ENCODE measurements around the gene CIB2.

DNA sequence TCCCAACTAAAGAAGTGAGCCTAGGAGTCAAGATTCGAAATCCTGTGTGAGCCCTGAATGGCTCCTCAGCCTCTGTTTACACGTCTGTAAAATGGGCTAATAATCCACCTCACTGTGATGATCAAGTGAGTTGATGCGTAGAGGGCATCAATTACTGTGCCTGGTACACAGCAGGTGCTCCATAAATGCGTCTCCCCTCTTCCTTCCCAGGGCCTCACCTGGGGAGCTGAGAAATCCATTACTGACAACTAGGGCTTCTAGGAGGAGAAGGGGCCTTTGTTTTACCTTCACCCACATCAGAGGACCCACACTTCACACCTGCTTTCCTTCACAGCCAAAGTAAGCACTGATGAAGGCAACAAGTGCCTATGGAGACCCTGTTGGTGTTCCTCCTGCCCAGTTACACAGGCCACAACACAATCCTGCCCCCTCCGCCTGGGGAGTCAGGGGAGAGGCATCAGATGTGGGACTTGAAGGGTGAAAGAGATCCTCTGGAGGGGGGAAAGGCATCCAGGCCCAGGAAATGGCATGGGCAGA, 1.4 kb downstream of the CIB2 start:
- TF ChIP-seq, protein P1, sequence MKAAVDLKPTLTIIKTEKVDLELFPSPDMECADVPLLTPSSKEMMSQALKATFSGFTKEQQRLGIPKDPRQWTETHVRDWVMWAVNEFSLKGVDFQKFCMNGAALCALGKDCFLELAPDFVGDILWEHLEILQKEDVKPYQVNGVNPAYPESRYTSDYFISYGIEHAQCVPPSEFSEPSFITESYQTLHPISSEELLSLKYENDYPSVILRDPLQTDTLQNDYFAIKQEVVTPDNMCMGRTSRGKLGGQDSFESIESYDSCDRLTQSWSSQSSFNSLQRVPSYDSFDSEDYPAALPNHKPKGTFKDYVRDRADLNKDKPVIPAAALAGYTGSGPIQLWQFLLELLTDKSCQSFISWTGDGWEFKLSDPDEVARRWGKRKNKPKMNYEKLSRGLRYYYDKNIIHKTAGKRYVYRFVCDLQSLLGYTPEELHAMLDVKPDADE (IDR thresholded peaks at IDR 0.05), result no peak
- TF ChIP-seq EZH2phosphoT487 (IDR thresholded peaks at IDR 0.05; ENCODE audit: unreplicated experiment) (no peak), POLR2AphosphoS5 (IDR thresholded peaks at IDR 0.05; ENCODE audit: low read depth) (no peak)
- TF ChIP-seq, protein P2, sequence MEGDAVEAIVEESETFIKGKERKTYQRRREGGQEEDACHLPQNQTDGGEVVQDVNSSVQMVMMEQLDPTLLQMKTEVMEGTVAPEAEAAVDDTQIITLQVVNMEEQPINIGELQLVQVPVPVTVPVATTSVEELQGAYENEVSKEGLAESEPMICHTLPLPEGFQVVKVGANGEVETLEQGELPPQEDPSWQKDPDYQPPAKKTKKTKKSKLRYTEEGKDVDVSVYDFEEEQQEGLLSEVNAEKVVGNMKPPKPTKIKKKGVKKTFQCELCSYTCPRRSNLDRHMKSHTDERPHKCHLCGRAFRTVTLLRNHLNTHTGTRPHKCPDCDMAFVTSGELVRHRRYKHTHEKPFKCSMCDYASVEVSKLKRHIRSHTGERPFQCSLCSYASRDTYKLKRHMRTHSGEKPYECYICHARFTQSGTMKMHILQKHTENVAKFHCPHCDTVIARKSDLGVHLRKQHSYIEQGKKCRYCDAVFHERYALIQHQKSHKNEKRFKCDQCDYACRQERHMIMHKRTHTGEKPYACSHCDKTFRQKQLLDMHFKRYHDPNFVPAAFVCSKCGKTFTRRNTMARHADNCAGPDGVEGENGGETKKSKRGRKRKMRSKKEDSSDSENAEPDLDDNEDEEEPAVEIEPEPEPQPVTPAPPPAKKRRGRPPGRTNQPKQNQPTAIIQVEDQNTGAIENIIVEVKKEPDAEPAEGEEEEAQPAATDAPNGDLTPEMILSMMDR (conservative IDR thresholded peaks at IDR 0.05; ENCODE audit: low read depth in 2 of 2), result no peak

Measured in GM23338 (cell line).